COLO668 (cell line): ENCODE measurements around the gene NLRC4.
"Not testable (repeated sequence)": the region's sequence is repeated elsewhere in the genome, so short reads cannot be mapped to it uniquely, and the experiment has no call there.

ENCODE experiments used
- DNase-seq: peaks from one replicate; lab custom pipeline; 2025; ENCODE audit not compliant: unreplicated experiment; lab: John Stamatoyannopoulos, UW

Gene NLRC4

GRCh38 chr2:32246911-32247310, 17.8 kb downstream of the NLRC4 start:
- no peak for DNase-seq

DNA sequence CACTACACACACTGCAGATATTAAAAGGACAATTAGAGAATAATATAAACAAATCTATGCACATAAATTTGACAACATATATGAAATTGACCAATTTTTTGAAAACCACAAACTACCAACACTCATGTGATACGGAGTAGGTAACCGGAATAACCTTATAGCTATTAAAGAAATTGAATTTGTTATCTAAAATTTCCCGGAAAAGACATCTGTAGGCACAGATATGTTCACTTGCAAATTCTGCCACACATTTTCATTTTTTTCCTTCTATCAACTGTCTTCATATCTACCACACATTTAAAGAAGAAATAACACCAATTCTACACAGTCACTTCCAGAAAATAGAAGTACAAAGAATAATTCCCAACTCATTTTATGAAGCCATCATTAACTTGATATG, 22.4 kb downstream of the NLRC4 start:
- no peak for DNase-seq

DNA sequence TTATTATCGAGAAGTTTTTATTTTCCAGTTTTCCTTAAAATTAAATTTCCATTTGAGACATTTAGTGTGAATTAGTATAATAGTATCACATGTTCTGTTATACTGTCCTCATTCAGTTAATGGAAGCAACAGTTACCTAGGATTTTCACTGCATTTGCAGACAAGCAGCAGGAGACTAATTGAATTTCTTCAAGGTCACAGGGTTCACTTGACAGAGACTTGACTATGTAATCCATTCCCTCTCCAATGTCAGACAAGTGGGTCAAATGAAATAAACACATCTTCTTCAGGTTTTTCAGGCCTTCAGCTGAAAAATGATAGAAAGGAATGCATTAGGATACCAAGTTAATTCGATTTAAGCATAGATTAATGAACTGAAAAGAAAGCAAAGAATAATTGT, 26.7 kb downstream of the NLRC4 start:
- DNase-seq: no peak

- DNase-seq: no peak
These were observed 27.2 kb downstream of the NLRC4 start for GRCh38 chr2:32237488-32237887.

DNA sequence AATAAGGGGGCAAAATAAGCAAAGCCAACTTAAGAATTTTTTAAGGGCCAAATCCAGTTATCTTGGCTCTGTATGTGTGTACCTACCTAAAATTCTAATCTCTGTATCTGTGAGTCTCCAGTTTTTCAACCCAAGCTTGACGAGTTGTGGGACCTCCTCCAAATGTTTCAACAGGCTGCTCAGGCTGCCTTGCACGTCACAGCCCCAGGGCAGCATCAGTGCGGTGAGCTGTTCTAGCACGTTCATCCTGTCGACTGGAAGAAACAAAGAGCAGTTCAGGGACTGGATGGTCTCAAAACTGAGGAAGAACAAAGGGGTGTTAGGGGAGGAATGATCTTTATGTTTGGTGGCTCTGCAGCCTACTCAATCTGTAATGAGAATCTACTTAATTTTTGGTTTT, 29.4 kb downstream of the NLRC4 start:
- DNase-seq: no peak

DNA sequence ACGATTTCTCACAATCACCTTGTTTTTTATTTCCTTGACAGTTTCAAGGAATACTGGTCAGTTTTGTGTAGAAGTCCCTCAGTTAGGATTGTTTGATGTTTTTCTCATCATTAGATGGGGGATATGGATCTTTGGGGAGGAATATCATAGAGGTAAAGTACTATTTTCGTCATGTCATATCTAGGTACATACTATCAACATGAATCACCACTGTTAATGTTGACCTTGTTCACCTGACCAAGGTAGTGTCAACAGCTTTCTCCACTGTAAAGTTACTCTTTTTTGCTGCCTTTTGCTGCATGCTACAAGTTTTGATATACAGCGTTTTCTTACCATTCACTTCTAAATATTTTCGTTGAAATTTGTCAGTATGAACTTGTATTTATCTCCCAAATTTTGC, 32.7 kb downstream of the NLRC4 start:
- DNase-seq: no peak

GRCh38 chr2:32229635-32230034, 35.1 kb downstream of the NLRC4 start:
- no peak for DNase-seq

- DNase-seq: no peak
These were observed 36.5 kb downstream of the NLRC4 start for GRCh38 chr2:32228181-32228580.

DNA sequence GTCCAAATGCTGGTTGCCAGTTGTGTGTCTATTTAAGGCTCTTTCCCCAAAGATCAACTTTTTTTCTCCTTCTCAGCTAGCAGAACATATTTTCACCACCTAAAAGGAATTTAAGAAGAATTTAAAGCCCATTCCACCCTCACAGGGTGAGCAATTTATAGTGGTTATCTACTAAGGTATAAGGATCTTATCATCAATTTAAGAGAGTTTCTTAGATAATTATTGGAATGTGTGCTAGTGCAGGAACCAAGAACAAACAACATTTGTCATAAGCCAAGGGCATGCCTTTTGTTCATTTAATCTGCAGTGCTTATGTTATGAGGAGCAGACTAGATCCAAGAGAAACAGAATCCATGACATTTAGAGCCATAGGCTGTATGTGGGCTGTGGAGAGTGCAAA, 37.2 kb downstream of the NLRC4 start:
- no peak for DNase-seq

- no peak for DNase-seq
These were observed 41.7 kb downstream of the NLRC4 start for GRCh38 chr2:32222966-32223365.

GRCh38 chr2:32220445-32220844, 44.2 kb downstream of the NLRC4 start:
- no peak for DNase-seq

GRCh38 chr2:32212295-32212694, 52.4 kb downstream of the NLRC4 start:
- no peak for DNase-seq

DNA sequence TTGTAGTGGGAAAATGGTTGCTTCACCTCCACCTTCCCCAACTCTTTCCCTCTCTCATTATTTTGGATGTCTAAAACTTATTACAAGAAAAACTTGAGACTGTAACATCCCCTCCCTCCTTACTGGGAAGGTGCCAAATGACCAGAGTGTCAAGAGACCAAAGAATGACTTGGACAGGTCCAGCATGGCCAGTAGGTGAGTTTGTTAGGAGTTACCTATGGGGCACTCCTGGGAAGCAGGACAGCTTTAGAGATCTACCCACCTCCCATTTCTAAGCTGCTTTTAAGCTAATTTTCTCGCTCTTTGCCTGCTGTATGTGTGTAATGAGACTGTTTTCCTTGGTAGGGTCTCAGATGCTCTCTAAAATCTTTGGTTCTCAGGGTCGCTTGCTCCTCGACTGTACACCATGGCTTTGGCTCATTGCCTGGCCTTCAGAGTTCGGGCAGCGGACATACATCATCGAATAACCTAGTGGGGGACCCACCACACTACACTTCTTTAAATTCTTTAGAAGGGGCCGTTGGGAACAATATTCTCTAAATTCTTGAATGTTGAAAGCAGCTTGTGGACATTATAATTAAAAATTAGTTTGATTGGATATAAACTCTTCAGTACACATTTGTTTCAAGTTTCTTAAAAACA, 53.8 kb downstream of the NLRC4 start:
- DNase-seq: no peak

DNA sequence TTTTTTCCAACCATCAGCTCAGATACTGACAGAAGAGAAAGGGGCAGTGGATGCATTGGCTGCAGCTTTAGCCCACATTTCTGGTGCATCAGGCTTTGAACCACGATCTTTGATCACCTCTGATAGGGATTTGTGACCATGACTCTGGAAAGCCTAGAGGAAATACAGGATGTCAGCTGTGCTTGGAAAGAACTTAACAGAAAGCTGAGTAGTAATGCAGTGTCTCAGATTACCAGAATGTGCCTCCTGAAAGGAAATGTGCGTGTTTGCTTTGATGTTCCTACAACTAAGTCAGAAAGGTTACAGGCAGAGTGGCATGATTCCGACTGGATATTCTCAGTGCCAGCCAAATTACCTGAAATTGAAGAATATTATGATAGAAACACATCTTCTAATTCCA, 61.3 kb downstream of the NLRC4 start:
- not testable (repeated sequence) for DNase-seq

GRCh38 chr2:32200814-32201213, 63.9 kb downstream of the NLRC4 start:
- no peak for DNase-seq

GRCh38 chr2:32192418-32192817, 72.3 kb downstream of the NLRC4 start:
- no peak for DNase-seq

GRCh38 chr2:32189011-32189410, 75.7 kb downstream of the NLRC4 start:
- DNase-seq: no peak

GRCh38 chr2:32182667-32183066, 82.0 kb downstream of the NLRC4 start:
- no peak for DNase-seq
